GM21717 (cell line): ENCODE data around the gene SWT1.

Experiments
- ATAC-seq: cut with Tn5 transposase; IDR thresholded peaks from one replicate; pipeline ENCODE4 v1.9.1; 2021; ENCODE audit warnings: mild to moderate bottlenecking, moderate library complexity; ENCODE audit not compliant: unreplicated experiment

The SWT1 gene, protein sequence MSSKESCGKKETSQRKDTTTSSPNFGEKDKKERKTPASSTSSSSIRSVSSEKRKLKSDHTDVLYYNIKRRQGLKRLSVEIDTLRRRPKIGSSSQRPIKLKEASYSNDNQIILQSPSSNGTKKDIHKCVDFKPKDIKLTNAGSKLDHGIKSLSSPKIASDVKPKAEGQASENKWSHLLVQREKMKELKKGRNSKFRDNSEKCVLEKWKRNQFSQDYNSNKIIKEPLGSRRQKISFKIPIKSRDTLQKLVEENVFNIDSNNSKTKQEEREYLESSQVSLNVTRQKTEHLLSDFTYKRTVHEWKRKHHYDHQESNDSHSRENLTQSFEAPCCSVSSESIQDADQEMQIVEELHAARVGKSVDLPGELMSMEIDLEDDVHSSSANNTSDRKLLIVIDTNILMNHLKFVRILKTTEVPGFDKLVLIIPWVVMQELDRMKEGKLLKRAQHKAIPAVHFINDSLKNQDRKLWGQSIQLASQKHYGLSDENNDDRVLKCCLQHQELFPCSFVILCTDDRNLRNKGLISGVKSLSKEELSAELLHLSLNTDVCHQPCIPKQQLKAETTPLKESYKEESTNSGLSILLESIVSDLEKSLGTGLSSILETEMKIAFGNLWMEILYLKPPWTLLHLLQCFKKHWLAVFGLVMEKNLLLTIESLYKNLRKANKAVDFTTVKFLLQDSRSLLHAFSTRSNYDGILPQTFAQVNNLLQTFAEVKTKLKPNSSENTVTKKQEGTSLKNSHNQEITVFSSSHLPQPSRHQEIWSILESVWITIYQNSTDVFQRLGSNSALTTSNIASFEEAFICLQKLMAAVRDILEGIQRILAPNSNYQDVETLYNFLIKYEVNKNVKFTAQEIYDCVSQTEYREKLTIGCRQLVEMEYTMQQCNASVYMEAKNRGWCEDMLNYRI

DNA sequence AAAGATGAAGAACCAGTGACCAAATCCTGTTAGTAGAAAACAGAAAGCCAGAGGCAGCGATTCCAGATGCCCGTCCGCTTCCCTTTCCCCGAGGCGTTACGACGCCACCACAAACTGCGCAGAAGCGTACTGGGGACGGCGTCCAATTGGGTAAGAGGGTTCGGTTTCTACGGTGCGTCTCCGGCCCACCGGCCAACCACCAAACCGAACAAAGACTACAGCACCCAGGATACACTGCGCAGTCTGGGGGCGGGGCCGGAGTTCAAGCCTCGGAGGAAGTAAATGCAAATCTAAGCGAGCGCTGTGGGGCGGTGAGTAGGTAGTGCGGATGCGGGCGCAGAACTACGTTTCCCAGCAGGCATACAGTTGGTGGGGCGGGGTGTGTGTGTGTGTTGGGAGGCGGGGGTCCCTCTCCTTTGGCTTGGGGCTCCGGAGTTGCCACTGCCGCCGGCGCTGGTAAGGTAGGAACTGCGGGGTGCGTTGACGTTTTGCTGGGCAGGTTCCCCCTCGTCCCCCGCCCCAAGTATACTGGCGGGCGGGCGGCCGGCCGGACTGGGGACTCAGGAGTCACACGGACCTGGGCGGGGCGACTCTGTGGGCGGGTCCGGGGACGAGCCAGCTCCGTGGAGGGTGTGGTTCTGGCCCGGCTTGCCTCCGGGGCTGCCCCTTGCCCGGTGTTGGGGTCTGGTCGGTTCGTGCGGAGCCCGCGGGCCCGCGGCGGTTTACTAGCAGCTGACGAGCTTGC, at the start of gene SWT1, which contains the start of gene TRMT1L:
Gene SWT1 (plus strand): TSS at position 314 of the 745 bp plus-strand sequence. CDS start 3,675 bp downstream, outside the sequence.
Gene TRMT1L (minus strand): TSS at position 100 of the 745 bp plus-strand sequence. CDS start 241 bp downstream, outside the sequence.
- peak; percentile 95 for ATAC-seq

DNA sequence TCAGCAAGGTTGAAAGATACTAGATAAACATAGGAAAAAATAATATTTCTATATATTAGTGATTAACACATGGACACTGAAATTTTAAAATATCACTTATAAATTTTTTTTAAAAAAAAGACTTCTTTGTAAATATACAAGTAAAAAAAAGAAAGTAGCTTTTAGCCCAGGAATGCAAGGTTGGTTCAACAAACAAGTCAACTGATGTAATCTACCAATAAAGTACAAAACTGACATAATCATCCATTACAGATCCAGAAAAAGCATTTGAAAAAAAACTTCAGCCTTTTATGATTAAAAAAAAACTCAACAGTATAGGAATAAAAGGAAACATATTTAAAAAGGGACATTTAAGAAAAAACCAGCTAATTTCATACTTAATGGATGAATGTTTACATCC, 48.6 kb upstream of the SWT1 start:
- ATAC-seq, result no peak

DNA sequence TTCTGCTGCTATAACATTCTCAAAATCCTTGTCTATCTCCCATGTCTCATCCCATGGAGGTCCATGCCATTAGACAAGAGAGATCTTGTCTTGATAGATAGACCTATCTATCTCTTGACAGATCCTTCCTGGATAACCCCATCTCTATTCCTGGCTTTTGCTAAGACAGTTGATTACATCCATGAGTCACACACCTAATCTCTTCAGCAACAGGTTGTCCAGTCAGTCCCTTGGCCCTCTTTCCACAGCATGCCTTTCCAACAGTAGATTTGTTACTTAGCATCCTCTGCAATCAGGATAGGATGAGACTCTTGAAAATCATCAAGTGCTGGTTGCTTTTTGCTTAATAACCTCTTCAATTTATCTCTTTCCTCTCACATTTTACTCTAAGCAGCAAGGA, 46.8 kb upstream of the SWT1 start:
- ATAC-seq, result no peak

DNA sequence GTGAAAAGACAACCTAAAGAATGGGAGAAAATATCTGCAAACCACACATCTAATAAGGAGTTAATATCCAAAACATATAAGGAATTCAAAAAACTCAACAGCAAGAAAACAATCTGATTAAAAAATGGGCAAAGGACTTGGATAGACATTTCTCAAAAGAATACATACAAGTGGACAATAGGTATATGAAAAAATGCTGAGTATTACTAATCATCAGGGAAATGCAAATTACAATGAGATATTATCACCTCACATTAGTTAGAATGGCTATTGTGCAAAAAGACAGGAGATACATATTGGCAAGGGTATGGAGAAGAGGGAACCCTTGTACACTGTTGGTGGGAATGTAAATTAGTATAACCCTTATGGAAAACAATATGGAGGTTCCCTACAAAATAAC, 45.1 kb upstream of the SWT1 start:
- no peak for ATAC-seq

DNA sequence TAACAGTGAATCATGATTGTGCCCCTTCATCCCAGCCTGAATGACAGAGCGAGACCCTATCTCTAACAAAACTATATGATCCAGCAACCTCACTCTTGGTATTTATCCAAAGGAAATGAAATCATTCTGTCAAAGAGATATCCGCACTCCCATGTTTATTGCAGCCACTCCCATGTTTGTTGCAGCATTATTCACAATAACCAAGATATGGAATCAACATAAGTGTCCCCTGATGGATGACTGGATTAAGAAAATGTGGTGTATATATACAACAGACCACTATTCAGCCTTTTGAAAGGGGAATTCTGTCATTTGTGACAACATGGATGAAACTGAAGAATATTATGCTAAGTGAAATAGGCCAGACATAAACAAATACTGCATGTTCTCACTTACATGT, 44.6 kb upstream of the SWT1 start:
- no peak for ATAC-seq

DNA sequence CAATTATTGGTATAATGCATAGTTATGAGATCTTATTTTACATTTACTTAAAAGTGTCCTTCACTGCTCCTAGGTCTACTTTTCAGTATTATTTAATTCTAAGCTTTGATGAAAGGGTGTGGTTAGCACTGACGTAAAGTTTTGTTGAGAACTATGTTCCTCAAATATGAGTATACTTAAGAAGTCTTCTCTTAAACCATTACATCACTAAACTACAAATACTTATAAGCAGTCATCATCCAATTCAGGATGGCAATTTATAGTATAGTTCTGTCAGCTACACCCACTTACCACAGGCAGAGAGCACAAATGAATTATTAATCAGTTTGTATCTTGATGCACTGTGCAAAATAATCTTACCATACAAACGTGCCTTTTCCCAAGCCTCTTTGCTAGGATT, 27.3 kb upstream of the SWT1 start:
- ATAC-seq, result no peak

DNA sequence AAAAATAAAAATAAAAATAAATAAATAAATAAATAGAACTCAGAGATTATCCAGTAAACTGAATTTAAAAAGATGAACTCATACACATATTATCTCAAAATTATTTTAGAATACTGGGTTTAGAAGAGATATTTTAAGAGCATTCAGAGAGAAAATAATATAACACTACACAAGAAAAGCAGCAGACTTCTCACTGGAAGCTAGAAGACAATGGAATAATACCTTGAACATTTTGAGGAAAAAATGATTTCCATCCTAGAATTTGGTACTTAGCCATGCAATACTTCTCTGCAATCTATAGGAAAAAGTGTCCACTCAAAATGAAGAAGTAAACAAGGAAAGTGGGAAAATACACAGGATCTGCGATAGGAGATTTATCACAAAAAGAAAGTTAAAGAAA, 24.4 kb upstream of the SWT1 start:
- no peak for ATAC-seq

DNA sequence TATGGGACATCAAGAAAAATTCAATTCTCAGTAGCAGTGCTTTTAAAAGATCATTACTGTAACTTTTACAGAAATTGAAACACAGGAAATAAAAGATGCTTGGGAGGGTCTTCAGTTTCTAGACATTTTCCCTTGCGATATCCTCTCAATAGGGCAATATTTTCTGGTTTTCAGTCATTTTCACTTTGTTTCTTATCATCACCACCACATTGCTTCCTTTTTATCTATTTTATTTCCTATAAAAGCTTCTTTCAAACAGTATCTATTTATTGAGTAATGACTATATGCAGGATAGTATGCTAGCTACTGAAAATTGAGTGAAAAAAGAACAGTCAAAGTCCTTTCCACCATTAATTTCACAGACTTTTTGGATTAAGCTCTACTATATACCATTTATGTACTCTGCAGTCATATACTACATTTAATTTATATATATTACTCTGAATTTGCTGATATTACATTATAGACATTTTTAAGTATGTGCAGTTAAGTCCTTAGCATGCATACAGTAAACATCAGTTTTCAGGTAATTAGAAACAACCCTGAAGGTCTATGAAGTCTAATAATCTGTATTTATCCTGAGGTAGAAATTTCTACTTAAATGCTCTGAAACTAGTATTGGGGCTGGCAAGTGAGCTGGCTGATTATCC, 18.9 kb upstream of the SWT1 start:
- ATAC-seq, result no peak

DNA sequence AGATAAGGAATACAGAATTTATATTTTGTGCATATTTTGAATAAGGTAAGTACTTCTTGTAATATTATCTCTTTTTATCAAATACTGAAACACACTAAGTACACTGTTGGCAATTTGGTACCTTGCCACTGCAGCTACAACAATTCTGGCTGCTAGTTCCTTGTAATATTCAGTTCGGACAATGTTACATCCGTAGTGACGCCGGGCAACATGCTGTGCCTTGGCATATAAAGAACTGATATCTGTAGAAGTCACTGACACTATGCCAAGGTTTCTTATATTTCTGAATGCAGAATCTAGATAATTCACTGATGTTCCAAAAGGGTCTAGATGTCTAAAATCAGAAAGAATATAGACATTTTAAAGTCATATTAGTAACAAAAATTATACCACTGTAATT, 17.7 kb upstream of the SWT1 start:
- ATAC-seq, result no peak

DNA sequence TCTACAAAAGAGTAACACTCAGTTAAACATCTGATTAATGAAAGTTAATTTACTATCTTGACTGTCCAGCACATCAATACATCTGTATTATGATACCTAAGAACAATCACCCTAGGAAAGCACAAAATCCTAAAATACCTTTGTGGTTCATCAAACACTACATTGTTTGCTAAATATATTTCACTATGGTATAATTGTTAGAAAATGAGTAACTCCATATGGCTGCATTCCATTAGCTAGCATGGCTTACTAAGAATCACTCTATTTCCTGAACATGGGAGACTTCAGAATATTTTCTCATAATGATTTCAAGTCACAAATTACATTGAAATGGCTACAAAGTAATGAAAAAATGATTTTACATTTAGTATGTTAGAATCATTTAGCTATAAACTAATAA, 12.7 kb upstream of the SWT1 start:
- no peak for ATAC-seq

DNA sequence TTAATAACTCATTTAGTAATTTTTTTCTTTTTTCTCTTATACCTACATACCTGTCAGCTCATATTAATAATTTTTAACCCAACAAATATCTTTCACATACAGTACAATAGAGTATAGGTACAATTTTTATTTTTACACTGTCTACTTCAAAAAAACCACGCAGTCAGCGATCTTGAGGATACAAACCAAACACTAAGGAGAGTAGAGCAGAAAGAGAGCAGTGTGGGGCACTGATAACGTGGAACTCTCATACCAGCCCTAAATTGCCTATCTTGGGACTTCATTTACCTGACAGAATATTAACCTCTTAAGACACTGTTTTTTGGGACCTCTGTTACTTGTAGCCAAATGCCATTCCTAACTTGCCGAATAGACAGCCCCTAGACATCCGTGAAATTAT, 5.8 kb upstream of the SWT1 start:
- ATAC-seq, result no peak

DNA sequence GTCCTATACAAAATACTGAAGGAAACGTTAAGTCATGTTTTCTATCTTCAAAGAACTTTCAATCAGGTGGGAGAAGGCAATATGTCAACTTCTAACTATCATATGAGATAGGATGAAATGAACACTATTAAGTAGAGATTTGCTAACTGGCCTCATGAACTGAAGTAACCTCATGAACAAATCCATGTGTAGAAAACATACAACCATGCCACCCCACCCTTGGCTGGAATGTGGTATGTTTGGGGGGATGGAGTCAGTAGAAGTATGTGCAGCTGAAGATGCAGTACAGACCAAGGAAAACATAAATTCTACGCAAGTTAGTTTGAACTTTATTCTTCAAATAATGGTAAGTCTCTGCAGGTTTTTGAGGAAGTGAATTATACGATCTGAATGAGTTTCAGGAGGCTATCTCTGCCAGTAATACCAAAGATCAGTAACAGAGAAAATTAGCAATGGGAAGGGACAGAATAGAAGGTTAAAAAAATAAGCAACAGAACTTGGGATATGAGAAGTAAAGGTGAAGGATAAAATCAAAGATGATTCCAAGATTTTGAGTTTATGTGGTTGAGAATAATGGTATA, 4.7 kb upstream of the SWT1 start:
- ATAC-seq, result no peak

DNA sequence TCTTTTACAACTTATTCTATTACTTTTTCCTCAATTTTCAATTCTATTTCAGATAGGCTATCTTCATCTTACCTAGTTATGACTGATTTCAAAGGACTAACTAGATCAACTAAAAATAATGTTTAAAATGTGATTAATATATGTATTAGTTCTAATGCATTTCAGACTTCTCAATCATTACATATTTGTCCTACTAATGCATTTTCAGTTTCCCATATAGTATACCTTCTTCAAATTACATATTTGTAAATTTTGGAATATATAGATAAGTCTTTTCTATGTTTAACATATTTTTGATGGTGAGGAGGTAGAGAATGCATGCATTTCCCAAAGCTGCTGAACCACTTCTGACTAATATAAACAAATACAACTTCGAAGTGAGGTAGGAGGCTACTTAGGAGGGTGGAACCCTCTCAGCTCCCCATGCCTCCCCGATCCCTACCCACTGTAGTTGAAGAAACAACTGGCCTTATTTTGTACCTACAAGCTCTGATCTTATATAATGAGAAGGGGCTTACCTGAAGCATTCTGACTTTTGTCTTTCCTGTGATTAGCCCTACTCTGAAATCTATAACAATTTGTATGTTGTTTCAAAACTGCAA, 2.0 kb upstream of the SWT1 start:
- ATAC-seq, result no peak

DNA sequence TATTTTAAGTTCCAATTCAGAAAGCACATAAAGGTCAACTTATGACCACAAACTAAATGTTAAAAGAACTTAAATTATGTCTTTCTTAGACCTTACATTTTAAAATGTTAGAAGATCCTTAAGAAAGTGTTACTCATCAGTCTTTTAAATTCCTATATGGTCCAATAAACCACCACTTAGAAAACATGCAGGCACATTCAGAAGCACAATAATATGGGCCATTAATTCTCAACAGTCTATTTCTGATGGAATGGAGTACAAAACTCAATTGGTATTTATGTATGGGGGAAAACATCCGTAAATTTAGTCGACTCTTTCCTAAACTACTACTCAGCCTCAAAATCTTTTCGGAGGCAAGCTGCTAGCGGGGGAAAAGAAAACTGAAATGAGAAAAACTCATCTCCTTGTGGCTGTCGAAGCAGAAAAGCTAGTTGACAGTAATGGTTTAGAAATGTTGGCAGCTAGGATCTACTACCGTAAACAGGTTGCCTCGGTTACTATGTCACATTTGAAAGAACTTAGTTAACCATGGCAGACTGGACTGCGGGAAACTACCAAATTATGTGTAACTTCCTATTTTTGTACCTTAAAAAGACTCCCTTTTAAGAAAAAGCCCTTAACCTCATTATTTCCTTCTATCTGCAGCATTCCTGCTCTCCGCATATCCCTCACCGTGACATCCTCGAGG, 1.2 kb upstream of the SWT1 start:
- no peak for ATAC-seq

DNA sequence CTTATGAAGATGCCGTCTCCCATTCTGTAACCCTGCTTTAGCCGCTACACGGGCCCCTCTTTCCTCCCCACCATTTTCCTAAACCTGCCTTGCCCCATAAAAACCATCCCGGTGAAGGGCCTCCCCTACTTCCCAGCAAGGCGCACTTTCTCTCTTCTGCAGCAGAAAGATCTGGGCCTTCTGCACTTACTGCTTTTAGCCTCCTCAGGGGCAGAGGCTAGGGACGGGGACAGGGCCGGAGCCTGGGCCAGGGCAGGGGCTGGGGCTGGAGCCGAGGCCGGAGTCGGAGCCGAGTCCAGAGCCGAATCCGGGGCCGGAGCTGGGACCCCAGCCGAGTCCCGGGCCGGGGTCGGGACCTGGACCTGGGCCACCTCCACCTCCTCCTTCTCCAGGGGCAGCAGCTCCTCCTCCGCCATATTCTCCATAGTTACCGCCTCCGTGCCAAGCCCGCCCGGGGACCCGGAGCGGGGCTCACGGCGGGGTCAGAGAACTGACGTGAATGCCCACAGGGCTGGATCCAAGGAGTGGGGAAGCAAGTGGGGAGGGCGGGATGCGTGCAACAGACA, 596 bp upstream of the SWT1 start:
- peak; percentile 30 for ATAC-seq

DNA sequence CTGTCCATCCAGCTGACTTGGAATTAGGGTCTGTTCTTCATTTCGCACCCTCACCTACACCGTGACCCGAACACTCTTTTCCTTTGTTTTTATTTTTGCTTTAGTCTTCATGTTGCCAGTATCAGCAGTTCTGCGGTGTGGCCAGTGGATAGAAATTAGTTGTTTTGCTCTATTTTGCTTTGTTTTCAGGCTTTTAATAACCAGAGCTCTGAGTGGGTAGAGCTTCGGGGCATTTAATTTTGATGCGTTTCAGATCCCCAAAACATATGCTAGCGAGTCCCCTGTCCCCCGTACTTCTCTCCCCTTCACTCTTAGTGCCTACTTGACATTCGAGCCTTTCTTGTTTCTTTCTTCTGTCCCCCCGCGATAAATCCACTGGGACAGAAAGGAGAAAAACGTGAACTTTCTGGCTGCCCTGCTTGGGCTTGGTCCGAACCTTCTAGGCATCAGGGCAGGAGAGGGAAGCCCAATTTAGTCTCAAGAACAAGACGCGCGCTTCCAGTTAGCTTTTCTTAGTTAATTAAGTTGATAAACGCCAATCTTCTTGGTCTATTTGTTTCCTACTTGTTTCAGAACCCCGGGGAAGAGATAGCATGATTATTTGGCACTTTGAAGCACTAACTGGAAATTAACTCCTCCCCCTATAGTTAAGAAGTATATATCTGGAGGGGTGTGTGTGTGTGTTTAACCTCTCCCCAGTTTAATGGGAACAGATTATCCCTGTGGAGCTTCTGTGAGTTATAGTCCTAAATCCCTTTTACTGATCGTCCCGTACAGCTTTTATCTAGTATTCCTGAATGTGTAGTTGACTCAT, 839 bp downstream of the SWT1 start:
- ATAC-seq, result no peak

DNA sequence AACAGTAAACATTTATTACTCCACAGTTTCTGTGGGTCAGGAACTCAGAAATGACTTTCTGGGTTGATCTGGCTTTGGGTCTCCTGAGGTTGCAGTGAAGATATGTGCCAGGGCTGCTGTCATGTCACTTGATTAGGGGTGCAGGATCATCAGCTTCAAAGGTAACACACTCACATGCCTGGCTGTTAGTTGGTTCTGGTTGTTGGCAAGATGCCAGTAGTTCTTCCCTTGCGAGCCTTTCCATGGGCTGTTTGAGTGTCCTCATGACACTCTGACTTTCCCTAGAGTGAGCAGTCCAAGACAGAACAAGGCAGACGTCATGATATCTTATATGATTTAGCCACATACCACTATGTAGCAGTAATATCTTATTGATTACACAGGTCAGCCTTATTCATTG, 1.8 kb downstream of the SWT1 start:
- no peak for ATAC-seq

DNA sequence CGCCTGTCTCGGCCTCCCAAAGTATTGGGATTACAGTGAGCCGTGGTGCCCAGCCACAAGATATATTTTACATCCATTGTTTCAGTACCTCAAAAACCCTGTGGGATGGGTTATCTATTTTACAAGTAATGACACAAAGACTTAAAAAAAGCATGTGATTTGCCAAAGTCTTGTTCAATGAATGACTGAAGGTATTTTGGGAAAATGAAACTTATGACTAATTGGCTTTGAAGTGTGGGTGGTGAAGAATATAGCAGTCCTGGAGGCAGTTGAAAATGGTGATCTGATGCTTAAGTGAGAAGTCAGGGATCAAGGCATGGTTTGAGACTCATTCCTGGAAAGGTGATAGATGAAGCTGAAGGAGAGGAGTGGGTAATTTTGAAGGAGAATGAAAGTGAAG, 3.0 kb downstream of the SWT1 start:
- ATAC-seq, result no peak
